ENCODE measurements around the gene TM4SF18.

TM4SF18 gene

GRCh38 chr3:149280671-149281349, 52.6 kb downstream of the TM4SF18 start:
- DNase-seq: no peak

- DNase-seq: no peak
Measured at GRCh38 chr3:149278911-149279310, 54.5 kb downstream of the TM4SF18 start.

GRCh38 chr3:149277331-149277813, 56.1 kb downstream of the TM4SF18 start:
- DNase-seq: no peak

GRCh38 chr3:149276619-149277018, 56.8 kb downstream of the TM4SF18 start:
- DNase-seq: no peak

- DNase-seq: no peak
Measured at GRCh38 chr3:149274220-149274619, 59.2 kb downstream of the TM4SF18 start.

GRCh38 chr3:149273096-149273751, 60.2 kb downstream of the TM4SF18 start:
- no peak for DNase-seq

GRCh38 chr3:149271669-149272068, 61.8 kb downstream of the TM4SF18 start:
- DNase-seq: no peak

GRCh38 chr3:149270180-149270579, 63.3 kb downstream of the TM4SF18 start:
- no peak for DNase-seq

GRCh38 chr3:149269687-149270086, 63.7 kb downstream of the TM4SF18 start:
- DNase-seq: no peak

Measured in activated CD4-positive, alpha-beta T cell treated with anti-CD3 and anti-CD28 coated beads, Interleukin-2, amount 50 U/mL, for 4 hours (primary cell).